Effector memory CD8-positive, alpha-beta T cell (primary cell): ENCODE results near the gene CDKAL1.
A peak's percentile ranks its signal among the peaks of the same experiment; 100 is the strongest.

Experiments used
- ATAC-seq: fragments of 150-1000 bp; cut with Tn5 transposase; replicated peaks from 2 replicates; pipeline ENCODE4 v1.10.0; 2021; ENCODE audit warnings: mild to moderate bottlenecking, moderate library complexity
- DNase-seq, 3 experiments: peaks; one replicate each; pipeline ENCODE4 v3.0.0; 2021
- H3K27ac Mint-ChIP-seq, 2 donors: one replicate each; pipeline ENCODE4 v1.8.0; 2022; ENCODE audit warnings: mild to moderate bottlenecking in 2 of 2, mixed read lengths in 2 of 2, moderate library complexity in 2 of 2
- H3K27me3 Mint-ChIP-seq, 2 donors: one replicate each; pipeline ENCODE4 v1.8.0; 2022; ENCODE audit warnings: mixed read lengths in 2 of 2
- H3K36me3 Mint-ChIP-seq: one replicate; pipeline ENCODE4 v1.8.0; 2022; ENCODE audit warnings: mild to moderate bottlenecking, moderate library complexity, mixed read lengths; ENCODE audit not compliant: insufficient read depth
- H3K4me1 Mint-ChIP-seq, 2 donors: one replicate each; pipeline ENCODE4 v1.8.0; 2022; ENCODE audit warnings: low read depth in 2 of 2, mixed read lengths in 2 of 2
- H3K4me3 Mint-ChIP-seq, 2 donors: one replicate each; pipeline ENCODE4 v1.8.0; 2022; ENCODE audit warnings: mild to moderate bottlenecking in 2 of 2, mixed read lengths in 2 of 2, moderate library complexity in 2 of 2
- H3K9me3 Mint-ChIP-seq, 2 donors: one replicate each; pipeline ENCODE4 v1.8.0; 2022; ENCODE audit warnings: mixed read lengths in 2 of 2

Gene CDKAL1

GRCh38 chr6:20866036-20866435 lies 331.8 kb downstream of the CDKAL1 start:
- DNase-seq (no peak), ATAC-seq (no peak)
- H3K4me1 Mint-ChIP-seq = no peaks in the 10 kb centered on the region
- no peak overlapping the region for H3K4me3 Mint-ChIP-seq
- no peaks in the 10 kb centered on the region for H3K27me3 Mint-ChIP-seq
- no peaks in the 10 kb centered on the region for H3K9me3 Mint-ChIP-seq
- no peaks in the 10 kb centered on the region for H3K36me3 Mint-ChIP-seq
- no peak overlapping the region for H3K27ac Mint-ChIP-seq

- H3K4me1 Mint-ChIP-seq = no peaks in the 10 kb centered on the region
- H3K36me3 Mint-ChIP-seq = no peaks in the 10 kb centered on the region
- DNase-seq (no peak), ATAC-seq (no peak)
- H3K4me3 Mint-ChIP-seq = no peak overlapping the region
- no peaks in the 10 kb centered on the region for H3K27me3 Mint-ChIP-seq
- H3K9me3 Mint-ChIP-seq = no peaks in the 10 kb centered on the region
- no peak overlapping the region for H3K27ac Mint-ChIP-seq
These were observed 332.9 kb downstream of the CDKAL1 start for GRCh38 chr6:20866935-20867703.

GRCh38 chr6:20868397-20869096 lies 334.3 kb downstream of the CDKAL1 start:
- Mint-ChIP-seq H3K4me3 (no peak overlapping the region), H3K27ac (no peak overlapping the region), H3K9me3 (no peaks in the 10 kb centered on the region), H3K4me1 (no peaks in the 10 kb centered on the region), H3K36me3 (no peaks in the 10 kb centered on the region), H3K27me3 (no peaks in the 10 kb centered on the region)
- DNase-seq = no peak
- ATAC-seq = no peak

- ATAC-seq = no peak
- Mint-ChIP-seq H3K9me3 (no peaks in the 10 kb centered on the region), H3K4me3 (no peak overlapping the region), H3K36me3 (no peaks in the 10 kb centered on the region), H3K27ac (no peak overlapping the region), H3K27me3 (no peaks in the 10 kb centered on the region), H3K4me1 (no peaks in the 10 kb centered on the region)
- no peak for DNase-seq
These were observed 335.8 kb downstream of the CDKAL1 start for GRCh38 chr6:20870021-20870420.

- Mint-ChIP-seq H3K27ac (no peak overlapping the region), H3K36me3 (no peaks in the 10 kb centered on the region), H3K4me3 (no peak overlapping the region), H3K27me3 (no peaks in the 10 kb centered on the region), H3K4me1 (no peaks in the 10 kb centered on the region), H3K9me3 (no peaks in the 10 kb centered on the region)
- ATAC-seq (no peak), DNase-seq (no peak)
These were observed 336.2 kb downstream of the CDKAL1 start for GRCh38 chr6:20870493-20870892.

- H3K27me3 Mint-ChIP-seq = no peaks in the 10 kb centered on the region
- H3K4me1 Mint-ChIP-seq = peaks cover 0 to 2% of the 10 kb centered on the region in 2 donors
- H3K36me3 Mint-ChIP-seq = no peaks in the 10 kb centered on the region
- H3K27ac Mint-ChIP-seq = no peak overlapping the region
- ATAC-seq (no peak), DNase-seq (no peak)
- H3K9me3 Mint-ChIP-seq = no peaks in the 10 kb centered on the region
- no peak overlapping the region for H3K4me3 Mint-ChIP-seq
These were observed 339.4 kb downstream of the CDKAL1 start for GRCh38 chr6:20873425-20874190.

- ATAC-seq (no peak), DNase-seq (no peak)
- H3K36me3 Mint-ChIP-seq = no peaks in the 10 kb centered on the region
- peaks cover 0 to 4% of the 10 kb centered on the region in 2 donors for H3K4me1 Mint-ChIP-seq
- no peak overlapping the region for H3K4me3 Mint-ChIP-seq
- no peak overlapping the region for H3K27ac Mint-ChIP-seq
- no peaks in the 10 kb centered on the region for H3K9me3 Mint-ChIP-seq
- no peaks in the 10 kb centered on the region for H3K27me3 Mint-ChIP-seq
These were observed 341.2 kb downstream of the CDKAL1 start for GRCh38 chr6:20875369-20875963.

- H3K4me1 Mint-ChIP-seq = peaks cover 0 to 4% of the 10 kb centered on the region in 2 donors
- no peak overlapping the region for H3K4me3 Mint-ChIP-seq
- ATAC-seq = no peak
- DNase-seq = no peak
- H3K36me3 Mint-ChIP-seq = no peaks in the 10 kb centered on the region
- peak overlapping the region in 1 of 2 donors; percentile 22 for H3K27ac Mint-ChIP-seq
- no peaks in the 10 kb centered on the region for H3K27me3 Mint-ChIP-seq
- no peaks in the 10 kb centered on the region for H3K9me3 Mint-ChIP-seq
These were observed 341.8 kb downstream of the CDKAL1 start for GRCh38 chr6:20876036-20876435.

GRCh38 chr6:20876561-20876960 lies 342.3 kb downstream of the CDKAL1 start:
- H3K9me3 Mint-ChIP-seq = no peaks in the 10 kb centered on the region
- no peak overlapping the region for H3K4me3 Mint-ChIP-seq
- DNase-seq (no peak), ATAC-seq (no peak)
- H3K27me3 Mint-ChIP-seq = no peaks in the 10 kb centered on the region
- H3K27ac Mint-ChIP-seq = peak overlapping the region in 1 of 2 donors; percentile 22
- no peaks in the 10 kb centered on the region for H3K36me3 Mint-ChIP-seq
- H3K4me1 Mint-ChIP-seq = peaks cover 0 to 4% of the 10 kb centered on the region in 2 donors

GRCh38 chr6:20877008-20877937 lies 343.0 kb downstream of the CDKAL1 start:
- H3K9me3 Mint-ChIP-seq = peaks cover 3 to 5% of the 10 kb centered on the region in 2 donors
- H3K27me3 Mint-ChIP-seq = no peaks in the 10 kb centered on the region
- peaks cover 0 to 4% of the 10 kb centered on the region in 2 donors for H3K4me1 Mint-ChIP-seq
- no peak overlapping the region for H3K4me3 Mint-ChIP-seq
- ATAC-seq = no peak
- no peaks in the 10 kb centered on the region for H3K36me3 Mint-ChIP-seq
- DNase-seq = no peak
- peak overlapping the region in 1 of 2 donors; percentile 22 for H3K27ac Mint-ChIP-seq

- no peaks in the 10 kb centered on the region for H3K27me3 Mint-ChIP-seq
These were observed 344.9 kb downstream of the CDKAL1 start for GRCh38 chr6:20879121-20879520.

GRCh38 chr6:20879526-20879925 lies 345.3 kb downstream of the CDKAL1 start:
- peaks cover 0 to 4% of the 10 kb centered on the region in 2 donors for H3K4me1 Mint-ChIP-seq
- peaks cover 5 to 8% of the 10 kb centered on the region in 2 donors for H3K9me3 Mint-ChIP-seq
- ATAC-seq (no peak), DNase-seq (no peak)
- H3K27ac Mint-ChIP-seq = no peak overlapping the region
- no peak overlapping the region for H3K4me3 Mint-ChIP-seq
- no peaks in the 10 kb centered on the region for H3K36me3 Mint-ChIP-seq
- no peaks in the 10 kb centered on the region for H3K27me3 Mint-ChIP-seq

More at GRCh38 chr6:20879121-20879520, 344.9 kb downstream of the CDKAL1 start:
- H3K4me3 Mint-ChIP-seq = no peak overlapping the region
- no peak overlapping the region for H3K27ac Mint-ChIP-seq
- peaks cover 5 to 8% of the 10 kb centered on the region in 2 donors for H3K9me3 Mint-ChIP-seq
- DNase-seq (no peak), ATAC-seq (no peak)
- H3K4me1 Mint-ChIP-seq = peaks cover 0 to 4% of the 10 kb centered on the region in 2 donors
- no peaks in the 10 kb centered on the region for H3K36me3 Mint-ChIP-seq
